Spleen (tissue), 3 donors: ENCODE results near the gene GADD45GIP1.

ENCODE experiments used
- POLR2A ChIP-seq, 3 donors: fragments of 450-650 bp; IDR thresholded peaks; one replicate each; pipeline ENCODE4 v1.5.1; 2017; ENCODE audit warnings: antibody characterized with exemption in 3 of 3, mild to moderate bottlenecking in 1 of 3
- POLR2AphosphoS5 ChIP-seq, 3 donors: sonication (generic); formaldehyde crosslinking; IDR thresholded peaks; one replicate each; pipeline ENCODE4 v1.5.1; 2017; ENCODE audit warnings: antibody characterized with exemption in 3 of 3

GRCh38 chr19:12907166-12907565, 49.9 kb downstream of the GADD45GIP1 start:
- TF ChIP-seq POLR2AphosphoS5 (IDR thresholded peaks at IDR 0.05) (no peak), POLR2A (IDR thresholded peaks at IDR 0.05) (no peak)
